Measurements from ENCODE around the gene HUNK. TPM values are rescaled to one million over a fixed set of nuclear protein-coding genes. Genes with fewer than 3 reads are reported as not detected.
"Not testable (repeated sequence)": the region's sequence is repeated elsewhere in the genome, so short reads cannot be mapped to it uniquely, and the experiment has no call there.

The HUNK gene
- total RNA-seq, 1 donor, result under 0.01 TPM

DNA sequence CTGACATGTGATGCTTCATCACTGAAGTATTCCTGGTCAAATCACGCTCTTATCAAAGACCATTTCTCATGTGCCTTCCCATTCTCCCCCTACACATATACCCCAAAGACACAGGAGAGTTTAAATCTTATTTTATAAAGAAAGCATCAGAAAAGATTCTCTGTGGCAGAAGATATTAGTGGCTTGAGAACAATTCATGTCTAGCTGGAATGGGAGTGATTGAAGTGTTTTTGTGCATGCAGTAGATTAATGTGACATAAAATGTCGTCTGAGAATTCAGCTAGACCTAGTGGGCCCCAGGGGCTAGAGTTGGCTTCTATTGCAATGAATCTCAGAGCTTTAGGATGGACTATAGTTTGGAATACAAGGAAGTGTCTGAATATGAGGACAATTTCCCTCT lies 163.9 kb downstream of the HUNK start:
- Histone ChIP-seq H3K79me2 (ENCODE audit: insufficient read depth, low read length) (no peaks in the 10 kb centered on the region), H2AFZ (ENCODE audit: low read length) (no peak overlapping the region), H3K4me2 (ENCODE audit: insufficient read depth, low read length) (no peak overlapping the region), H3K9me3 (ENCODE audit: low read depth, low read length) (no peaks in the 10 kb centered on the region), H3K27ac (ENCODE audit: low read depth, low read length) (no peak overlapping the region), H3K4me3 (ENCODE audit: insufficient read depth, low read length) (no peak overlapping the region), H3K36me3 (ENCODE audit: insufficient read depth, low read length) (no peaks in the 10 kb centered on the region), H3K27me3 (ENCODE audit: insufficient read depth, low read length) (no peaks in the 10 kb centered on the region), H4K20me1 (ENCODE audit: insufficient read depth, low read length) (no peaks in the 10 kb centered on the region), H3K4me1 (ENCODE audit: insufficient read depth, low read length) (no peaks in the 10 kb centered on the region)
- no peak for DNase-seq (ENCODE audit: insufficient read length, low spot score, missing footprints)
- TF ChIP-seq, protein P1, sequence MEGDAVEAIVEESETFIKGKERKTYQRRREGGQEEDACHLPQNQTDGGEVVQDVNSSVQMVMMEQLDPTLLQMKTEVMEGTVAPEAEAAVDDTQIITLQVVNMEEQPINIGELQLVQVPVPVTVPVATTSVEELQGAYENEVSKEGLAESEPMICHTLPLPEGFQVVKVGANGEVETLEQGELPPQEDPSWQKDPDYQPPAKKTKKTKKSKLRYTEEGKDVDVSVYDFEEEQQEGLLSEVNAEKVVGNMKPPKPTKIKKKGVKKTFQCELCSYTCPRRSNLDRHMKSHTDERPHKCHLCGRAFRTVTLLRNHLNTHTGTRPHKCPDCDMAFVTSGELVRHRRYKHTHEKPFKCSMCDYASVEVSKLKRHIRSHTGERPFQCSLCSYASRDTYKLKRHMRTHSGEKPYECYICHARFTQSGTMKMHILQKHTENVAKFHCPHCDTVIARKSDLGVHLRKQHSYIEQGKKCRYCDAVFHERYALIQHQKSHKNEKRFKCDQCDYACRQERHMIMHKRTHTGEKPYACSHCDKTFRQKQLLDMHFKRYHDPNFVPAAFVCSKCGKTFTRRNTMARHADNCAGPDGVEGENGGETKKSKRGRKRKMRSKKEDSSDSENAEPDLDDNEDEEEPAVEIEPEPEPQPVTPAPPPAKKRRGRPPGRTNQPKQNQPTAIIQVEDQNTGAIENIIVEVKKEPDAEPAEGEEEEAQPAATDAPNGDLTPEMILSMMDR (IDR thresholded peaks at IDR 0.05; ENCODE audit: extremely low read depth, low read depth, low read length), result no peak

DNA sequence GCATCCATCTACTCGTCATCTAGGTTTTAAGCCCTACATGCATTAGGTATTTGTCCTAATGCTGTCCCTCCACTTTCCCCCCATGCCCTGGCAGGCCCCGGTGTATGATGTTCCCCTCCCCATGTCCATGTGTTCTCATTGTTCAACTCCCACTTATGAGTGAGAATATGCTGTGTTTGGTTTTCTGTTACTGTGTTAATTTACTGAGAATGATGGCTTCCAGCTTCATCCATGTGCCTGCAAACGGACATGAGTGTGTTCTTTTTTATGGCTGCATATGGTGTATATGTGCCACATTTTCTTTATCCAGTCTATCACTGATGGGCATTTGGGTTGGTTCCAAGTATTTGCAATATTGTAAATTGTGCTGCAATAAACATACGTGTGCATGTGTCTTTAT lies 165.9 kb downstream of the HUNK start:
- H3K4me3 ChIP-seq (ENCODE audit: insufficient read depth, low read length); H4K20me1 ChIP-seq (ENCODE audit: insufficient read depth, low read length); H3K4me2 ChIP-seq (ENCODE audit: insufficient read depth, low read length); H3K4me1 ChIP-seq (ENCODE audit: insufficient read depth, low read length); DNase-seq (ENCODE audit: insufficient read length, low spot score, missing footprints); H3K79me2 ChIP-seq (ENCODE audit: insufficient read depth, low read length); H3K36me3 ChIP-seq (ENCODE audit: insufficient read depth, low read length); H3K27ac ChIP-seq (ENCODE audit: low read depth, low read length); H2AFZ ChIP-seq (ENCODE audit: low read length); H3K9me3 ChIP-seq (ENCODE audit: low read depth, low read length); H3K27me3 ChIP-seq (ENCODE audit: insufficient read depth, low read length): not testable (repeated sequence)

DNA sequence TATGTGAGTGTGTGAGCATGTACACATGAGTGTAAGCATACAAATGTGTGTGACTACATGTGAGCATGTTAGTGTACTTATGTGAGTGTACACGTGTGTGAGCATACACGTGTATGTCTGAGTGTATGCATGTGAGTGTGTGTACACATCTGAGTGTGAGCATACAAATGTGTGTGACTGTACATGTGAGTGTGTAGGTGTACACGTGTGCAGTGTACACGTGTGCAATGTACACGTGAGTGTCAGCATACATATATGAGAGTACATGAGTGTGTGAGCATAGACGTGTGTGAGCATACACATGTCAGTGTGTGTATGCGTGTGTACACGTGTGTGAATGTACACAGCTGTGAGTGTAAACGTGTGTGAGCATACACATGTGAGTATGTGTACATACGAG lies 170.6 kb downstream of the HUNK start:
- Histone ChIP-seq H3K4me1 (ENCODE audit: insufficient read depth, low read length) (no peaks in the 10 kb centered on the region), H4K20me1 (ENCODE audit: insufficient read depth, low read length) (no peaks in the 10 kb centered on the region), H3K79me2 (ENCODE audit: insufficient read depth, low read length) (no peaks in the 10 kb centered on the region), H3K4me3 (ENCODE audit: insufficient read depth, low read length) (no peak overlapping the region), H3K27me3 (ENCODE audit: insufficient read depth, low read length) (no peaks in the 10 kb centered on the region), H3K4me2 (ENCODE audit: insufficient read depth, low read length) (no peak overlapping the region), H3K36me3 (ENCODE audit: insufficient read depth, low read length) (no peaks in the 10 kb centered on the region), H3K27ac (ENCODE audit: low read depth, low read length) (no peak overlapping the region), H3K9me3 (ENCODE audit: low read depth, low read length) (peaks cover 6% of the 10 kb centered on the region), H2AFZ (ENCODE audit: low read length) (no peak overlapping the region)
- DNase-seq (ENCODE audit: insufficient read length, low spot score, missing footprints), result no peak
- TF ChIP-seq, protein P1 (IDR thresholded peaks at IDR 0.05; ENCODE audit: extremely low read depth, low read depth, low read length), result no peak

DNA sequence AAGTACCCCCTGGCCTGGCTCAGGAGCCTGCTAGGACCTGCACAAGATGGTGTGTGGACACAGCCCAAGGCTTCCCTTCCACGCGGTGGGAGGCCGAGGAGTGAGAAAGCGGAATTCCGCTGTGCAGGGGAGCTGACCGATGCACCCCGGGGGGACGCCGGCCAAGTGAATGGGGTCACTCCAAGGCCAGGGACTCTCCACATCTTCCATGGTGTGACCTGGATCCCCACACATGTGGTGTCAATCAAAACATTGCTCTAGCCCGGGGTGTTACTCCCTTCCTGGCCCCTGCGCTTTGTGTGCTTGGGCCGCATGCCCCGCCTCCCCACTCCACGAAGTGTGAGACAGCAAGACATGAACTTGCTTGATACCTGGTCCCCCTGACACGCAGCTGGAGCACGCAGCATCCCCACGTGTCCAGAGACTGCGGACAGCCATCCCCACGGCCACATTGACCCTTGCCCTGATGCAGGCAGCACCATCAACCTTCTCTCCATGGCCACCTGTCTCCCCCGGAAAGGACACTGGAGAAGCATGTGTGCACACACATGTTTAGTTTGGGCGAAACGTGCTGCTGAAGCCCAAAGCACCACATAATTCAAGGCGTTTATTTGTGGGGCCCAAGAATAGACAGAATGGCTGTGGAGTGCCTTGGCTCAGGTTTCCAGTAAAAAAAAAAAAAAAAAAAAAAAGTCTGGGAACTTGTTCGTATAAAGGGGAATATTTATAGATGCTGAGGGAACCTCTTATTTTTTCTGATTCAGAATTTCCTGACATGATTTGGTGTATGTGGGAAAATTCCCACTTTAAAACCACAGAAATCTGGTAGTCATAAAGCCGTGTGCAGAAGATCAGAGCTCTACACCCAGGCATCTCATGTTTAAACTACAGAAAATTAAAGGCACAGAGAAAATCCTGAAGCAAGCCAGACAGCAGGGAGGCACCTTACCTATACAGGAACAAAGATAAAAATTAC lies 171.7 kb downstream of the HUNK start:
- Histone ChIP-seq H3K27me3 (ENCODE audit: insufficient read depth, low read length) (no peaks in the 10 kb centered on the region), H2AFZ (ENCODE audit: low read length) (no peak overlapping the region), H3K36me3 (ENCODE audit: insufficient read depth, low read length) (no peaks in the 10 kb centered on the region), H3K27ac (ENCODE audit: low read depth, low read length) (no peak overlapping the region), H3K4me2 (ENCODE audit: insufficient read depth, low read length) (no peak overlapping the region), H3K9me3 (ENCODE audit: low read depth, low read length) (peaks cover 6% of the 10 kb centered on the region), H3K4me1 (ENCODE audit: insufficient read depth, low read length) (no peaks in the 10 kb centered on the region), H3K4me3 (ENCODE audit: insufficient read depth, low read length) (no peak overlapping the region), H4K20me1 (ENCODE audit: insufficient read depth, low read length) (no peaks in the 10 kb centered on the region), H3K79me2 (ENCODE audit: insufficient read depth, low read length) (no peaks in the 10 kb centered on the region)
- TF ChIP-seq, protein P1 (IDR thresholded peaks at IDR 0.05; ENCODE audit: extremely low read depth, low read depth, low read length), result no peak
- DNase-seq (ENCODE audit: insufficient read length, low spot score, missing footprints), result no peak
